ENCODE measurements around the gene SHISA7.

The SHISA7 gene

GRCh38 chr19:55482156-55482961, 39.3 kb upstream of the SHISA7 start:
- FAIRE-seq: no peak
- TF ChIP-seq SPI1 (IDR thresholded peaks at IDR 0.05; ENCODE audit: low read depth, low read length) (no peak), TAF1 (IDR thresholded peaks at IDR 0.05; ENCODE audit: low read depth, low read length) (no peak), POLR2A (IDR thresholded peaks at IDR 0.05; ENCODE audit: low read depth, low read length) (no peak), POU2F2 (IDR thresholded peaks at IDR 0.05; ENCODE audit: low read depth, low read length) (no peak), PAX5 (IDR thresholded peaks at IDR 0.05; ENCODE audit: insufficient read depth, low read length, severe bottlenecking) (no peak), POLR2AphosphoS5 (IDR thresholded peaks at IDR 0.05; ENCODE audit: low read depth, low read length) (no peak)
- no peak for DNase-seq (ENCODE audit: insufficient read length, low spot score)

DNA sequence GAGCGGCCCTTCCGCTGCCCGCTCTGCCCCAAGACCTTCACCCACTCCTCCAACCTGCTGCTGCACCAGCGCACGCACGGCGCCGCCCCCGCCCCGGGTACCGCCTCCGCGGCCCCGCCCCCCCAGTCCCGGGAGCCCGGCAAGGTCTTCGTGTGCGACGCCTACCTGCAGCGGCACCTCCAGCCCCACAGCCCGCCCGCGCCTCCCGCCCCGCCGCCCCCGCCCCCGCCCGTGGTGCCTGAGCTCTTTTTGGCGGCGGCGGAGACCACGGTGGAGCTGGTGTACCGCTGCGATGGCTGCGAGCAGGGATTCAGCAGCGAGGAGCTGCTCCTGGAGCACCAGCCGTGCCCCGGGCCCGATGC, 38.7 kb upstream of the SHISA7 start:
- DNase-seq (ENCODE audit: insufficient read length, low spot score) (no peak), FAIRE-seq (no peak)
- TF ChIP-seq POLR2A (IDR thresholded peaks at IDR 0.05; ENCODE audit: low read depth, low read length) (no peak), SPI1 (IDR thresholded peaks at IDR 0.05; ENCODE audit: low read depth, low read length) (no peak), POLR2AphosphoS5 (IDR thresholded peaks at IDR 0.05; ENCODE audit: low read depth, low read length) (no peak)

GRCh38 chr19:55481148-55481793, 38.2 kb upstream of the SHISA7 start:
- DNase-seq (ENCODE audit: insufficient read length, low spot score) (no peak), FAIRE-seq (no peak)
- TF ChIP-seq TAF1 (IDR thresholded peaks at IDR 0.05; ENCODE audit: low read depth, low read length): no peak
- no peak for TF ChIP-seq PAX5 (IDR thresholded peaks at IDR 0.05; ENCODE audit: insufficient read depth, low read length, severe bottlenecking)
- no peak for TF ChIP-seq SPI1 (IDR thresholded peaks at IDR 0.05; ENCODE audit: low read depth, low read length)
- no peak for TF ChIP-seq POU2F2 (IDR thresholded peaks at IDR 0.05; ENCODE audit: low read depth, low read length)
- no peak for TF ChIP-seq POLR2AphosphoS5 (IDR thresholded peaks at IDR 0.05; ENCODE audit: low read depth, low read length)
- TF ChIP-seq POLR2A (IDR thresholded peaks at IDR 0.05; ENCODE audit: low read depth, low read length): no peak

- no peak for TF ChIP-seq SPI1 (IDR thresholded peaks at IDR 0.05; ENCODE audit: low read depth, low read length)
- no peak for TF ChIP-seq TAF1 (IDR thresholded peaks at IDR 0.05; ENCODE audit: low read depth, low read length)
- TF ChIP-seq POU2F2 (IDR thresholded peaks at IDR 0.05; ENCODE audit: low read depth, low read length): no peak
- no peak for TF ChIP-seq POLR2AphosphoS5 (IDR thresholded peaks at IDR 0.05; ENCODE audit: low read depth, low read length)
- no peak for TF ChIP-seq POLR2A (IDR thresholded peaks at IDR 0.05; ENCODE audit: low read depth, low read length)
- TF ChIP-seq PAX5 (IDR thresholded peaks at IDR 0.05; ENCODE audit: insufficient read depth, low read length, severe bottlenecking): no peak
- no peak for FAIRE-seq
- DNase-seq (ENCODE audit: insufficient read length, low spot score): no peak
Measured at GRCh38 chr19:55479451-55480230, 36.5 kb upstream of the SHISA7 start.

DNA sequence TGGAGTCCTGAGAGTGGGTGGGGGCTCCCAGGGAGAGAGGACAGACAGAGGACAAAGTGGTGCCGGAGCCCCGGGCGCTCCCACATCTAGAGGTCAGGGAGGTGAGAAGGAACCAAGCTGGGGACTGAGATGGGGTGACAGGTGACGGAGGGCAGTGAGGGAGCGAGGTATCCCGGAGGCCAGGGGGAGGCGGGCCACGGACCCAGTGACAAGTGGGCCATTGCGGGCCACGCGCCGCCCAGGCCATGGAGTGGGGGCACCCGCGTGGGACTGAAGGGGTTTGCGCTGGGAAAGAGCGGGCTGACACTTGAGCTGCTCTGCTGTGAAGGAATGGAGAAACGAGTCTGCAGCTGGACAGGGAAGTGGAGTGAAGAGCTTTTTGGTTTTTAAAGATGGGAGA, 35.9 kb upstream of the SHISA7 start:
- TF ChIP-seq POLR2AphosphoS5 (IDR thresholded peaks at IDR 0.05; ENCODE audit: low read depth, low read length) (no peak), POLR2A (IDR thresholded peaks at IDR 0.05; ENCODE audit: low read depth, low read length) (no peak), POU2F2 (IDR thresholded peaks at IDR 0.05; ENCODE audit: low read depth, low read length) (no peak), PAX5 (IDR thresholded peaks at IDR 0.05; ENCODE audit: insufficient read depth, low read length, severe bottlenecking) (no peak), TAF1 (IDR thresholded peaks at IDR 0.05; ENCODE audit: low read depth, low read length) (no peak)
- FAIRE-seq (no peak), DNase-seq (ENCODE audit: insufficient read length, low spot score) (no peak)

DNA sequence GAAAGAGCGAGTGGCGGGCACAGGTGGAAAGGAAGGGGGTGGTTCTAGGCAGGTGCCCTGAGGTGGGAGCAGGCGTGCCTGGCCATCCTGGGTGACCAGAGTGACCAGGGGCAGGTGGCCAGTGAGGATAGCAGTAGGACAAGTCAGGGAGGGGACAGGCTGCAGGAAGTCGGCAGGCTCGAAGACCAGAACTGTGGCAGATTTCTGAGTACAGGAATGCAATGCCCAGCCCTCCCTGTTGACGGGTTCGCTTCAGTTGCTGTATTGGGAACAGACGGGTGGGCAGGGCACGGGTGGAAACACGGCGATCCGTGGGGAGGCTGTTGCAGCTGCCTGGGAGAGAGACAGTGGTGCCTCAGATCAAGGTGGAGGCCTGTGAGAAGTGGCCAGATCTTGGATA, 35.3 kb upstream of the SHISA7 start:
- DNase-seq (ENCODE audit: insufficient read length, low spot score) (no peak), FAIRE-seq (no peak)
- no peak for TF ChIP-seq POLR2A (IDR thresholded peaks at IDR 0.05; ENCODE audit: low read depth, low read length)
- TF ChIP-seq SPI1 (IDR thresholded peaks at IDR 0.05; ENCODE audit: low read depth, low read length): no peak
- TF ChIP-seq POU2F2 (IDR thresholded peaks at IDR 0.05; ENCODE audit: low read depth, low read length): no peak
- TF ChIP-seq POLR2AphosphoS5 (IDR thresholded peaks at IDR 0.05; ENCODE audit: low read depth, low read length): no peak
- TF ChIP-seq TAF1 (IDR thresholded peaks at IDR 0.05; ENCODE audit: low read depth, low read length): no peak
- no peak for TF ChIP-seq PAX5 (IDR thresholded peaks at IDR 0.05; ENCODE audit: insufficient read depth, low read length, severe bottlenecking)

- TF ChIP-seq POU2F2 (IDR thresholded peaks at IDR 0.05; ENCODE audit: low read depth, low read length): no peak
- TF ChIP-seq PAX5 (IDR thresholded peaks at IDR 0.05; ENCODE audit: insufficient read depth, low read length, severe bottlenecking): no peak
- no peak for TF ChIP-seq POLR2A (IDR thresholded peaks at IDR 0.05; ENCODE audit: low read depth, low read length)
- no peak for FAIRE-seq
Measured at GRCh38 chr19:55477905-55478304, 34.8 kb upstream of the SHISA7 start.

GRCh38 chr19:55476100-55476775, 33.1 kb upstream of the SHISA7 start, which contains the start of gene ZNF628:
ZNF628 (plus strand) TSS chr19:55476617; CDS start chr19:55479911, 3,294 bp downstream.
- DNase-seq (ENCODE audit: insufficient read length, low spot score): peak; percentile 100
- FAIRE-seq: peak; percentile 95
- TF ChIP-seq POLR2A (IDR thresholded peaks at IDR 0.05; ENCODE audit: low read depth, low read length): peak; percentile 27; the same call in 1 of the 2 replicates
- 0 out of 2 replicates have a peak, but pooled peaks have one; percentile 22 for TF ChIP-seq POLR2AphosphoS5 (IDR thresholded peaks at IDR 0.05; ENCODE audit: low read depth, low read length)
- TF ChIP-seq POU2F2 (IDR thresholded peaks at IDR 0.05; ENCODE audit: low read depth, low read length): no peak
- TF ChIP-seq SPI1 (IDR thresholded peaks at IDR 0.05; ENCODE audit: low read depth, low read length): no peak
- peak; percentile 45; the same call in 1 of the 2 replicates for TF ChIP-seq TAF1 (IDR thresholded peaks at IDR 0.05; ENCODE audit: low read depth, low read length)
- peak; percentile 12 for TF ChIP-seq PAX5 (IDR thresholded peaks at IDR 0.05; ENCODE audit: insufficient read depth, low read length, severe bottlenecking)

More at GRCh38 chr19:55477905-55478304, 34.8 kb upstream of the SHISA7 start:
- no peak for DNase-seq (ENCODE audit: insufficient read length, low spot score)
